Measurements from ENCODE around the gene CCDC194. TPM values are rescaled to one million over a fixed set of nuclear protein-coding genes. Genes with fewer than 3 reads are reported as not detected.

The CCDC194 gene
- total RNA-seq, 1 donor from 2014 or later: not detected

GRCh38 chr19:17341386-17341785, 52.6 kb downstream of the CCDC194 start:
- Histone ChIP-seq H3K4me1 (ENCODE audit: control insufficient read depth in 3 of 3, insufficient read depth in 3 of 3, low read length in 3 of 3) (peaks cover 15 to 24% (median 16%) of the 10 kb centered on the region in 3 donors), H3K27ac (ENCODE audit: low read depth, low read length) (no peak overlapping the region), H3K9ac (ENCODE audit: low read depth in 1 of 3, low read length in 3 of 3) (no peak overlapping the region), H3K9me3 (ENCODE audit: control insufficient read depth in 3 of 3, low read length in 3 of 3) (no peaks in the 10 kb centered on the region), H3K27me3 (ENCODE audit: control insufficient read depth in 3 of 3, insufficient read depth in 3 of 3, low read length in 3 of 3) (no peaks in the 10 kb centered on the region), H3K36me3 (ENCODE audit: control insufficient read depth in 3 of 3, insufficient read depth in 3 of 3, low read length in 3 of 3) (peaks cover 0 to 9% (median 4%) of the 10 kb centered on the region in 3 donors), H3K4me3 (ENCODE audit: low read length in 3 of 3) (no peak overlapping the region)

- H3K9ac ChIP-seq (ENCODE audit: low read depth in 1 of 3, low read length in 3 of 3): no peak overlapping the region
- peaks cover 0 to 9% (median 4%) of the 10 kb centered on the region in 3 donors for H3K36me3 ChIP-seq (ENCODE audit: control insufficient read depth in 3 of 3, insufficient read depth in 3 of 3, low read length in 3 of 3)
- H3K4me1 ChIP-seq (ENCODE audit: control insufficient read depth in 3 of 3, insufficient read depth in 3 of 3, low read length in 3 of 3): peaks cover 12 to 22% (median 13%) of the 10 kb centered on the region in 3 donors
- no peaks in the 10 kb centered on the region for H3K9me3 ChIP-seq (ENCODE audit: control insufficient read depth in 3 of 3, low read length in 3 of 3)
- H3K4me3 ChIP-seq (ENCODE audit: low read length in 3 of 3): no peak overlapping the region
- H3K27me3 ChIP-seq (ENCODE audit: control insufficient read depth in 3 of 3, insufficient read depth in 3 of 3, low read length in 3 of 3): no peaks in the 10 kb centered on the region
- H3K27ac ChIP-seq (ENCODE audit: low read depth, low read length): no peak overlapping the region
These were observed 53.1 kb downstream of the CCDC194 start for GRCh38 chr19:17340871-17341357.

Other genes with a start within 250 kb of the CCDC194 start
- gene USE1, start 178.8 kb downstream of the CCDC194 start, total RNA-seq: 19.3 TPM
- 4.7 TPM for gene OCEL1, start 168.0 kb downstream of the CCDC194 start, total RNA-seq
- gene NR2F6, start 148.3 kb downstream of the CCDC194 start, total RNA-seq: 21.9 TPM
- 2.1 TPM for gene USHBP1, start 129.5 kb downstream of the CCDC194 start, total RNA-seq
- 64.7 TPM for gene BABAM1, start 126.8 kb downstream of the CCDC194 start, total RNA-seq
- gene ANKLE1, start 112.3 kb downstream of the CCDC194 start, total RNA-seq: 0.52 TPM
- gene ABHD8, start 90.8 kb downstream of the CCDC194 start, total RNA-seq: 6.8 TPM
- 11.5 TPM for gene MRPL34, start 88.3 kb downstream of the CCDC194 start, total RNA-seq
- gene DDA1, start 84.6 kb downstream of the CCDC194 start, total RNA-seq: 5.7 TPM
- gene ANO8, start 59.3 kb downstream of the CCDC194 start, total RNA-seq: 1.6 TPM
- 4.7 TPM for gene GTPBP3, start 56.6 kb downstream of the CCDC194 start, total RNA-seq
- 12.5 TPM for gene PLVAP, start 16.9 kb downstream of the CCDC194 start, total RNA-seq
- gene BST2, start 11.4 kb upstream of the CCDC194 start, total RNA-seq: 11.5 TPM
- gene MVB12A, start 25.9 kb upstream of the CCDC194 start, total RNA-seq: 21.9 TPM
- 0.52 TPM for gene TMEM221, start 54.5 kb upstream of the CCDC194 start, total RNA-seq
- gene NXNL1, start 66.7 kb upstream of the CCDC194 start, total RNA-seq: not detected
- gene SLC27A1, start 76.3 kb upstream of the CCDC194 start, total RNA-seq: 12.0 TPM
- 39.1 TPM for gene PGLS, start 117.5 kb upstream of the CCDC194 start, total RNA-seq
- gene COLGALT1, start 161.5 kb upstream of the CCDC194 start, total RNA-seq: 38.1 TPM

Data from skeletal muscle tissue (tissue), 4 donors.